ENCODE results near the gene SH3BGR. TPM values are rescaled to one million over a fixed set of nuclear protein-coding genes. Genes with fewer than 3 reads are reported as not detected.

The SH3BGR gene
- total and polyA plus RNA-seq, 7 donors: 44.2 to 441 (median 240) TPM

- ATAC-seq: no peak
- H3K27me3 ChIP-seq (ENCODE audit: insufficient read depth in 3 of 3, low read length in 2 of 3): no peaks in the 10 kb centered on the region
- TF ChIP-seq CTCF (IDR thresholded peaks at IDR 0.05): no peak
Measured at GRCh38 chr21:39429445-39429844, 22.3 kb upstream of the SH3BGR start.

DNA sequence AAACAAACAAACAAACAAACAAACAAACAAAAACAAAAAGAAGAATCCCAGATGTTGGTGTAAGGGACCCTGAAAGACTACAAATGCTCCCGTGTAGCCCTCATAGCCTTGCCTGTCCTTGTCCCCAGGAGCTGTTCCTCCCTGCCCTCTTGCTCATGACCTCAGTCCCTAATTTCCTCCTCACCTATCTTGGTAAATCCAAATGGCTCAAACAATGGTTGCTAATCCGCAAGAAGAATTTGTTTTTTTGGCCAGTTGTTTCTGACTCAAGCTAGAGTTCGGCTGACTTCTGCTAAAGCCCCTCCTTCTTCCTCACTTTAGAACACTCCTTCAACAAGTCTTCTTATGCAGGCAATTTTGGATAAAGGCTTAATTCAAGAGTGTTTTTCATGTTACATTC lies 21.8 kb upstream of the SH3BGR start:
- Histone ChIP-seq H3K4me3 (no peak overlapping the region), H3K27me3 (ENCODE audit: insufficient read depth in 3 of 3, low read length in 2 of 3) (no peaks in the 10 kb centered on the region), H3K27ac (no peak overlapping the region), H3K9me3 (no peaks in the 10 kb centered on the region), H3K36me3 (ENCODE audit: insufficient read depth in 1 of 2, low read depth in 1 of 2) (peaks cover 0 to 2% of the 10 kb centered on the region in 2 donors), H3K4me1 (no peaks in the 10 kb centered on the region)
- TF ChIP-seq CTCF (IDR thresholded peaks at IDR 0.05): no peak
- ATAC-seq (no peak), DNase-seq (no peak)
- intact Hi-C loops (cut with DNase I): no loop called here
- 76 to 85% (median 83%) methylated on average over 3 of the region's 3 CpGs for WGBS, 3 donors

More at GRCh38 chr21:39429445-39429844, 22.3 kb upstream of the SH3BGR start:
- 52 to 96% (median 74%) methylated on average over 2 of the region's 2 CpGs for WGBS, 3 donors
- Histone ChIP-seq H3K4me1 (no peaks in the 10 kb centered on the region), H3K36me3 (ENCODE audit: insufficient read depth in 1 of 2, low read depth in 1 of 2) (no peaks in the 10 kb centered on the region), H3K27ac (no peak overlapping the region), H3K9me3 (no peaks in the 10 kb centered on the region), H3K4me3 (no peak overlapping the region)
- intact Hi-C loops (cut with DNase I): no loop called here
- no peak for DNase-seq

- H3K36me3 ChIP-seq (ENCODE audit: insufficient read depth in 1 of 2, low read depth in 1 of 2): peaks cover 0 to 5% of the 10 kb centered on the region in 2 donors
- no peak for TF ChIP-seq CTCF (IDR thresholded peaks at IDR 0.05)
- no peaks in the 10 kb centered on the region for H3K9me3 ChIP-seq
- DNase-seq (no peak), ATAC-seq (no peak)
- no peaks in the 10 kb centered on the region for H3K4me1 ChIP-seq
- no peaks in the 10 kb centered on the region for H3K27me3 ChIP-seq (ENCODE audit: insufficient read depth in 3 of 3, low read length in 2 of 3)
- H3K4me3 ChIP-seq: no peak overlapping the region
- intact Hi-C loops (cut with DNase I): no loop called here
- 61 to 68% (median 62%) methylated on average over 4 of the region's 4 CpGs for WGBS, 3 donors
- H3K27ac ChIP-seq: no peak overlapping the region
Measured at GRCh38 chr21:39430457-39430856, 21.3 kb upstream of the SH3BGR start.

DNA sequence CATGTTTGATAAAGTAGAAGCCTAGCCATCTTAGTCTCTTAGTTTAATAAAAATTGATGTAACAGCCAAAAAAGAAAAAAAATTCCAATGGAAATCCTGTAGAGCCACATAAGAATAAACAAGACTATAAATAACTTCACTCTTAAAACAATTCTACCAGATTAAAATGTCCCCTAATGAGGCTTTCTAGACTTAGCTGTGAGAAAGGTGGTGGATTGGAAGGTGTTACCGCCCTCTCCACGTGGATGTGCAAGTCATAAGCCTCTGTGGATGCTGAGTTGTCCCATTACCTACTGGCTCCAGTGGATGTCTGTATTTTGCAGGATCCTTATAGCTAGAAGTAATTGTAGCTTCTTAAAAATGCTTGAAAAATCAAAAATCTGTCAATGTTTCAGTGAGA lies 20.8 kb upstream of the SH3BGR start:
- no peaks in the 10 kb centered on the region for H3K4me1 ChIP-seq
- DNase-seq (no peak), ATAC-seq (no peak)
- H3K9me3 ChIP-seq: no peaks in the 10 kb centered on the region
- no peak overlapping the region for H3K4me3 ChIP-seq
- no peak for TF ChIP-seq CTCF (IDR thresholded peaks at IDR 0.05)
- no peak overlapping the region for H3K27ac ChIP-seq
- WGBS, 3 donors: 71 to 84% (median 71%) methylated on average over 2 of the region's 2 CpGs
- no peaks in the 10 kb centered on the region for H3K27me3 ChIP-seq (ENCODE audit: insufficient read depth in 3 of 3, low read length in 2 of 3)
- intact Hi-C loops (cut with DNase I): no loop called here
- H3K36me3 ChIP-seq (ENCODE audit: insufficient read depth in 1 of 2, low read depth in 1 of 2): peaks cover 0 to 5% of the 10 kb centered on the region in 2 donors

DNA sequence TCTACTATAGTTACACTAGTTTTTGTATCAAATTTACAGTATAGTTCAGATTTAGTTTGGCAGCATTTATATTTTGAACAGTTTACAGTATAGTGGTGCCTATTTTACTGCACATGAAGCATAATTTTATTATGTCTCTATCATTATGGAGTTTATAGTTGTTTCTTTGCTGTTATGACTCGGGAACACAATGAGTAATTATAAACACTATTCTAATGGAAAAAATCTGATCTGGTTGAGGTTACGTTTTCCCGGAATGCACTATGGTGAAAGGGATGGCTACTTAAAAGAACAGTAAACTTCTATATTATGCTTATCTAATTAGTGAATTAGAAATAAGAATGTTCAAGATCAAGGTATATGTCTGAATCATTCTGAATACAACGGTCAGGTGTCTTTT lies 16.8 kb upstream of the SH3BGR start:
- intact Hi-C loops (cut with DNase I): no loop called here
- 67 to 80% (median 71%) methylated on average over 4 of the region's 4 CpGs for WGBS, 3 donors
- no peak overlapping the region for H3K27ac ChIP-seq
- H3K36me3 ChIP-seq (ENCODE audit: insufficient read depth in 1 of 2, low read depth in 1 of 2): peaks cover 0 to 5% of the 10 kb centered on the region in 2 donors
- no peaks in the 10 kb centered on the region for H3K4me1 ChIP-seq
- DNase-seq (no peak), ATAC-seq (no peak)
- H3K27me3 ChIP-seq (ENCODE audit: insufficient read depth in 3 of 3, low read length in 2 of 3): no peaks in the 10 kb centered on the region
- no peak overlapping the region for H3K4me3 ChIP-seq
- no peaks in the 10 kb centered on the region for H3K9me3 ChIP-seq
- no peak for TF ChIP-seq CTCF (IDR thresholded peaks at IDR 0.05)
